Fibroblast of mammary gland (primary cell): ENCODE measurements around the gene C17orf50.

Source experiments
- DNase-seq: peaks from one replicate; pipeline ENCODE4 v3.0.0-alpha.2; 2010; ENCODE audit warnings: low read depth
- H3K4me3 ChIP-seq: 2 replicates; pipeline ENCODE4 v1.5.1; 2011; ENCODE audit warnings: low read depth, mild to moderate bottlenecking, low read length, moderate library complexity; ENCODE audit not compliant: control insufficient read depth
- CTCF ChIP-seq: conservative IDR thresholded peaks from 2 replicates; pipeline ENCODE4 v1.5.1; 2011; ENCODE audit warnings: low read depth, low read length, inconsistent platforms; ENCODE audit not compliant: control insufficient read depth, insufficient read depth

The C17orf50 gene

GRCh38 chr17:35807371-35808144 lies 46.9 kb downstream of the C17orf50 start:
- peak; percentile 53 for DNase-seq

GRCh38 chr17:35808240-35808961 lies 47.7 kb downstream of the C17orf50 start:
- no peak for TF ChIP-seq CTCF
- DNase-seq: no peak
- H3K4me3 ChIP-seq: peak overlapping the region; percentile 45

More at GRCh38 chr17:35807371-35808144, 46.9 kb downstream of the C17orf50 start:
- H3K4me3 ChIP-seq: no peak overlapping the region
- TF ChIP-seq CTCF: no peak

GRCh38 chr17:35808962-35809854 lies 48.5 kb downstream of the C17orf50 start, which contains the start of gene TAF15:
Gene TAF15, plus strand, starts transcription at chr17:35809484. Its CDS starts 86 bp downstream, at chr17:35809570.
- peak; percentile 71 for TF ChIP-seq CTCF
- peak; percentile 97 for DNase-seq
- peak within 1 kb of the TSS; percentile 94 for H3K4me3 ChIP-seq

GRCh38 chr17:35809855-35810461 lies 49.3 kb downstream of the C17orf50 start:
- peak overlapping the region; percentile 94 for H3K4me3 ChIP-seq
- TF ChIP-seq CTCF: no peak
- peak; percentile 36 for DNase-seq

- DNase-seq: no peak
- H3K4me3 ChIP-seq: no peak overlapping the region
- no peak for TF ChIP-seq CTCF
These were observed 51.1 kb downstream of the C17orf50 start for GRCh38 chr17:35811759-35812158.

- DNase-seq: no peak
- no peak for TF ChIP-seq CTCF
- H3K4me3 ChIP-seq: no peak overlapping the region
These were observed 51.8 kb downstream of the C17orf50 start for GRCh38 chr17:35812456-35812855.
